Measurements from ENCODE around the gene DAB2IP. TPM values are rescaled to one million over a fixed set of nuclear protein-coding genes. Genes with fewer than 3 reads are reported as not detected.
"Not testable (repeated sequence)": the region's sequence is repeated elsewhere in the genome, so short reads cannot be mapped to it uniquely, and the experiment has no call there.

The DAB2IP gene
- total and polyA plus RNA-seq, 2 of the 4 experiments (the other 2 are of a cell fraction): 5.6 to 17.2 TPM

- in situ Hi-C loops (cut with MboI; ENCODE audit: low sequenced_read_pairs) (no loop called here), dilution Hi-C loops (cut with HindIII; ENCODE audit: low sequenced_read_pairs, unreplicated experiment) (no loop called here), intact Hi-C loops (cut with micrococcal nuclease) (no loop called here)
- no peaks in the 10 kb centered on the region for H3K9me3 ChIP-seq (ENCODE audit: control insufficient read depth, insufficient read depth, low read length)
- no peak overlapping the region for H3K14ac ChIP-seq (replicated peaks; ENCODE audit: low read depth, low read length)
- DNase-seq (no peak), ATAC-seq (ENCODE audit: low read depth) (no peak)
- H3K18ac ChIP-seq (ENCODE audit: low read depth, low read length): no peak overlapping the region
- H2BK15ac ChIP-seq (ENCODE audit: low read depth, low read length): no peak overlapping the region
- no peaks in the 10 kb centered on the region for H3K4me1 ChIP-seq (ENCODE audit: control insufficient read depth, insufficient read depth, low read length)
- TF ChIP-seq RFX5 (IDR thresholded peaks at IDR 0.05; ENCODE audit: low read depth, low read length) (no peak), ELK1 (IDR thresholded peaks at IDR 0.05; ENCODE audit: borderline replicate concordance, low read depth, low read length) (no peak), SMC3 (IDR thresholded peaks at IDR 0.05; ENCODE audit: low read depth, low read length) (no peak)
- no peak overlapping the region for H3K9ac ChIP-seq (ENCODE audit: low read depth, low read length)
- H2AFZ ChIP-seq (replicated peaks; ENCODE audit: low read length, poor library complexity): no peak overlapping the region
- H4K91ac ChIP-seq (ENCODE audit: insufficient read depth, low read depth, low read length): no peak overlapping the region
- no TSS peak for BruUV-seq (replicated peaks)
- H3K27ac ChIP-seq (ENCODE audit: insufficient read depth, low read length): no peak overlapping the region
- no peaks in the 10 kb centered on the region for H3K27me3 ChIP-seq (ENCODE audit: control insufficient read depth, insufficient read depth, low read length)
- no peaks in the 10 kb centered on the region for H3K79me1 ChIP-seq (ENCODE audit: low read depth in 1 of 2, low read length in 2 of 2)
- H4K8ac ChIP-seq (ENCODE audit: low read depth in 2 of 2, low read length in 2 of 2): no peak overlapping the region
- CTCF ChIA-PET: no interaction called here
- no peak overlapping the region for H3K56ac ChIP-seq (ENCODE audit: extremely low read depth, insufficient read depth, low read length)
- peaks cover 2% of the 10 kb centered on the region; the same call in 1 of the 2 replicates for H3K36me3 ChIP-seq (ENCODE audit: control insufficient read depth, insufficient read depth, low read length)
- no peak overlapping the region for H3K4ac ChIP-seq (ENCODE audit: low read depth, low read length)
- POLR2A ChIA-PET (ENCODE audit: unreplicated experiment): no interaction called here
- H3K23ac ChIP-seq (ENCODE audit: low read depth, low read length): no peak overlapping the region
- H2AK9ac ChIP-seq (replicated peaks; ENCODE audit: low read depth, low read length, poor library complexity): no peak overlapping the region
- no peak overlapping the region for H3K4me3 ChIP-seq (ENCODE audit: insufficient read depth, low read depth, low read length)
- no peak overlapping the region for H2BK5ac ChIP-seq (ENCODE audit: low read depth, low read length, poor library complexity, severe bottlenecking)
- no peak overlapping the region for H3K4me2 ChIP-seq (ENCODE audit: low read depth, low read length)
- H3K9me1 ChIP-seq (ENCODE audit: insufficient read depth, low read length): no peaks in the 10 kb centered on the region
- no peak overlapping the region for H2BK120ac ChIP-seq (ENCODE audit: low read depth, low read length)
- H2AK5ac ChIP-seq (ENCODE audit: low read depth, low read length): no peak overlapping the region
- H4K5ac ChIP-seq (ENCODE audit: low read depth, low read length): no peak overlapping the region
- WGBS, 2 experiments (ENCODE audit: extremely low coverage in 2 of 2, insufficient read length in 1 of 2): 90% methylated on average over 3 of the region's 14 CpGs; no CpG with 5 or more reads in 1 of the 2 experiments
- no peak overlapping the region for H2BK20ac ChIP-seq (ENCODE audit: low read depth, low read length)
- H4K20me1 ChIP-seq (ENCODE audit: insufficient read depth, low read length): no peaks in the 10 kb centered on the region
Measured at GRCh38 chr9:121790841-121791240, 139.4 kb downstream of the DAB2IP start.

GRCh38 chr9:121792476-121792875 is 141.0 kb downstream of the DAB2IP start:
- H3K56ac ChIP-seq (ENCODE audit: extremely low read depth, insufficient read depth, low read length); H2BK20ac ChIP-seq (ENCODE audit: low read depth, low read length); H3K9me3 ChIP-seq (ENCODE audit: control insufficient read depth, insufficient read depth, low read length); in situ Hi-C loops (cut with MboI; ENCODE audit: low sequenced_read_pairs); H2BK5ac ChIP-seq (ENCODE audit: low read depth, low read length, poor library complexity, severe bottlenecking); H3K4me1 ChIP-seq (ENCODE audit: control insufficient read depth, insufficient read depth, low read length); H3K4me3 ChIP-seq (ENCODE audit: insufficient read depth, low read depth, low read length); dilution Hi-C loops (cut with HindIII; ENCODE audit: low sequenced_read_pairs, unreplicated experiment); H4K8ac ChIP-seq (ENCODE audit: low read depth in 2 of 2, low read length in 2 of 2); H3K23ac ChIP-seq (ENCODE audit: low read depth, low read length); POLR2A ChIA-PET (ENCODE audit: unreplicated experiment); intact Hi-C loops (cut with micrococcal nuclease); H3K36me3 ChIP-seq (ENCODE audit: control insufficient read depth, insufficient read depth, low read length); H3K4ac ChIP-seq (ENCODE audit: low read depth, low read length); H3K9me1 ChIP-seq (ENCODE audit: insufficient read depth, low read length); H4K20me1 ChIP-seq (ENCODE audit: insufficient read depth, low read length); H4K5ac ChIP-seq (ENCODE audit: low read depth, low read length); H3K79me1 ChIP-seq (ENCODE audit: low read depth in 1 of 2, low read length in 2 of 2); CTCF ChIA-PET; H3K9ac ChIP-seq (ENCODE audit: low read depth, low read length); ATAC-seq (ENCODE audit: low read depth); BruUV-seq (replicated peaks); H4K91ac ChIP-seq (ENCODE audit: insufficient read depth, low read depth, low read length); H2AK5ac ChIP-seq (ENCODE audit: low read depth, low read length); H2BK120ac ChIP-seq (ENCODE audit: low read depth, low read length); H2BK15ac ChIP-seq (ENCODE audit: low read depth, low read length); DNase-seq; H2AK9ac ChIP-seq (replicated peaks; ENCODE audit: low read depth, low read length, poor library complexity); H3K27ac ChIP-seq (ENCODE audit: insufficient read depth, low read length); H3K14ac ChIP-seq (replicated peaks; ENCODE audit: low read depth, low read length); H3K27me3 ChIP-seq (ENCODE audit: control insufficient read depth, insufficient read depth, low read length); H3K18ac ChIP-seq (ENCODE audit: low read depth, low read length); H3K4me2 ChIP-seq (ENCODE audit: low read depth, low read length); H2AFZ ChIP-seq (replicated peaks; ENCODE audit: low read length, poor library complexity): not testable (repeated sequence)
- no CpG with 5 or more reads among the region's 10 CpGs for WGBS, 2 experiments (ENCODE audit: extremely low coverage in 2 of 2, insufficient read length in 1 of 2)
